Left ventricle myocardium inferior (tissue), 1 donor: Measurements from ENCODE around the gene SMPD1. TPM values are rescaled to one million over a fixed set of nuclear protein-coding genes. Genes with fewer than 3 reads are reported as not detected.

ENCODE experiments used
- DNase-seq: peaks from one replicate; pipeline ENCODE4 v3.0.0-alpha.2; 2020
- H3K27ac ChIP-seq: fragments of 200-600 bp; replicated peaks from 2 replicates; pipeline ENCODE4 v1.8.0; 2021
- H3K27me3 ChIP-seq: fragments of 200-600 bp; 2 replicates; pipeline ENCODE4 v1.8.0; 2021; ENCODE audit warnings: low read depth
- H3K36me3 ChIP-seq: fragments of 200-600 bp; 2 replicates; pipeline ENCODE4 v1.8.0; 2021
- H3K4me1 ChIP-seq: fragments of 200-600 bp; 2 replicates; pipeline ENCODE4 v1.8.0; 2021
- H3K4me3 ChIP-seq: fragments of 200-600 bp; 2 replicates; pipeline ENCODE4 v1.8.0; 2021; ENCODE audit warnings: mild to moderate bottlenecking, moderate library complexity
- H3K9me3 ChIP-seq: fragments of 200-600 bp; replicated peaks from 2 replicates; pipeline ENCODE4 v1.8.0; 2021
- CTCF ChIP-seq: fragments of 200-600 bp; IDR thresholded peaks from 2 replicates; pipeline ENCODE4 v1.8.0; 2021; ENCODE audit warnings: antibody characterized with exemption, mild to moderate bottlenecking, borderline replicate concordance
- intact Hi-C: fragments of 100-400 bp; cut with micrococcal nuclease; formaldehyde crosslinking; loops from one replicate; pipeline ENCODE4 v1.11.0; 2022
- total RNA-seq: library from RNA; stranded (reverse); fragmentation: NEBNext Ultra II Directional; extraction: Animal tissue kit (Norgen Biotek cat#: 25700); gene quantifications from one replicate; pipeline ENCODE4 v1.2.1, GENCODE V29; 2021
- donor health status: DM: no; HTN: yes; CAD: no; lungs with severe emphysema.

Gene SMPD1
- total RNA-seq, 1 donor from 2014 or later, result 49.7 TPM

GRCh38 chr11:6440906-6441358, 50.7 kb downstream of the SMPD1 start, which contains the start of gene HPX:
Gene HPX (minus strand): TSS chr11:6440987. CDS start chr11:6440963, 24 bp downstream.
- H3K27me3 ChIP-seq, result no peaks in the 10 kb centered on the region
- H3K27ac ChIP-seq, result no peak within 1 kb of the TSS
- intact Hi-C loops, result loop anchor here (5.0 to 10.0 kb wide), 2 partner anchors 54 to 64 kb away; partner anchors contain the start of gene DNHD1
- no peaks in the 10 kb centered on the region for H3K4me1 ChIP-seq
- no peak for DNase-seq
- no peak for TF ChIP-seq CTCF
- no peaks in the 10 kb centered on the region for H3K36me3 ChIP-seq
- H3K9me3 ChIP-seq, result no peaks in the 10 kb centered on the region
- no peak within 1 kb of the TSS for H3K4me3 ChIP-seq

GRCh38 chr11:6442441-6442840, 52.2 kb downstream of the SMPD1 start:
- no peaks in the 10 kb centered on the region for H3K4me1 ChIP-seq
- no peak overlapping the region for H3K27ac ChIP-seq
- no peak overlapping the region for H3K4me3 ChIP-seq
- no peaks in the 10 kb centered on the region for H3K9me3 ChIP-seq
- H3K27me3 ChIP-seq, result no peaks in the 10 kb centered on the region
- no peak for DNase-seq
- peaks cover under 1% of the 10 kb centered on the region for H3K36me3 ChIP-seq
- intact Hi-C loops, result loop anchor here (5.0 to 10.0 kb wide), 2 partner anchors 52 to 65 kb away; partner anchors contain the start of gene DNHD1
- TF ChIP-seq CTCF, result no peak

DNA sequence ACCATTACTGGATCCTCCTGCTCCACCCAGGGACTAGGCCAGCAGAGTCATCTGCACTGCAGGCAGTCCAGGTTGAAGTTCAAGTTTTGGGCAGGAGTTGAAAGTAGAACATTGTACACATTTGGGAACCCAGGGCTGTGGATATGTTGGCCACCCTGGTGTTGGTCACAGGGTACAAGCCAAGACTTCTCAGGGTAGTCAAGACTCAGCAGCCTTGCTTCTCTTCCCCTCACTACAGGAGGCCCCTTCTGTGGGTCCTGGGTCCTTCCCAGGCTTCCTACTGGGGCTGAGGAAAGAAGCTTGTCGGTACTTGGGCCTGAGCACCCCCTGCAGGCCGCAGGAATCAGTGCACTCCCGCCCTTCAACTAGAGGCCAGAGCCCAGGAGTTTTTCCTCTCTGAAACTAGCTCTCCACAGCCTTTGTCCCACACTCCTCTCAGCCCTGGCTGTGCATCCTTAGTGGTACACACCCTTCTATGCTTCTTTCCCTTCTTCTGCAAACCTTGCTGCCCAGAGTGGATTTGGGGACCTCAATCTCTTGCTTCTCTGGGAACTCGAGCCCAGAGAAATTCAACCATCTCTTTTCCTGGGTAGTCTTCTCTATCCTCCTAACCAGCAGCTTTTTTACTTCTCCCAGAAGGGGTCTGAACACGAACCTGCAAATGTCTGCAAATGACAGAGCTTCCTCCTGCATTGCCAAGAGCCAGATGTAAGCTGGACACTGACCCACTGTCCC, 53.2 kb downstream of the SMPD1 start:
- TF ChIP-seq CTCF, result peak; percentile 87

More for the DNA sequence above, 53.2 kb downstream of the SMPD1 start:
- H3K4me1 ChIP-seq, result no peaks in the 10 kb centered on the region
- peaks cover 10% of the 10 kb centered on the region for H3K36me3 ChIP-seq
- no peak overlapping the region for H3K27ac ChIP-seq
- no peaks in the 10 kb centered on the region for H3K27me3 ChIP-seq
- no peaks in the 10 kb centered on the region for H3K9me3 ChIP-seq
- no peak overlapping the region for H3K4me3 ChIP-seq
- DNase-seq, result peak; percentile 44
- intact Hi-C loops, result loop anchor here (5.0 to 10.0 kb wide), 2 partner anchors 51 to 66 kb away; partner anchors contain the start of gene DNHD1

Other genes with a start within 250 kb of the SMPD1 start
- not detected for gene OR52B2, start 220.1 kb upstream of the SMPD1 start, total RNA-seq
- not detected for gene OR52W1, start 191.2 kb upstream of the SMPD1 start, total RNA-seq
- gene C11orf42, start 184.9 kb upstream of the SMPD1 start, total RNA-seq, result not detected
- 12.2 TPM for gene FHIP1B, start 155.8 kb upstream of the SMPD1 start, total RNA-seq
- gene CNGA4, start 151.4 kb upstream of the SMPD1 start, total RNA-seq, result not detected
- gene CCKBR, start 130.6 kb upstream of the SMPD1 start, total RNA-seq, result not detected
- 37.1 TPM for gene CAVIN3, start 70.0 kb upstream of the SMPD1 start, total RNA-seq
- 75.5 TPM for gene APBB1, start 28.6 kb downstream of the SMPD1 start, total RNA-seq
- gene HPX, start 50.5 kb downstream of the SMPD1 start, total RNA-seq, result 0.44 TPM
- 9.0 TPM for gene TRIM3, start 83.5 kb downstream of the SMPD1 start, total RNA-seq
- 16.1 TPM for gene ARFIP2, start 90.9 kb downstream of the SMPD1 start, total RNA-seq
- 17.9 TPM for gene TIMM10B, start 91.0 kb downstream of the SMPD1 start, total RNA-seq
- 4.4 TPM for gene DNHD1, start 106.8 kb downstream of the SMPD1 start, total RNA-seq
- gene RRP8, start 213.1 kb downstream of the SMPD1 start, total RNA-seq, result 19.2 TPM
- 192 TPM for gene ILK, start 213.3 kb downstream of the SMPD1 start, total RNA-seq
- gene TAF10, start 221.7 kb downstream of the SMPD1 start, total RNA-seq, result 106 TPM
- 84.2 TPM for gene TPP1, start 228.9 kb downstream of the SMPD1 start, total RNA-seq